Naive thymus-derived CD4-positive, alpha-beta T cell (primary cell): ENCODE results near the gene TEDDM1. TPM values are rescaled to one million over a fixed set of nuclear protein-coding genes. Genes with fewer than 3 reads are reported as not detected.
A peak's percentile ranks its signal among the peaks of the same experiment; 100 is the strongest.
"Not testable (repeated sequence)": the region's sequence is repeated elsewhere in the genome, so short reads cannot be mapped to it uniquely, and the experiment has no call there.

Source experiments
- ATAC-seq: fragments of 150-1000 bp; cut with Tn5 transposase; 2 replicates; pipeline ENCODE4 v1.10.0; 2021; ENCODE audit warnings: mild to moderate bottlenecking, moderate library complexity
- CTCF ChIA-PET: fragments of 350-600 bp; sonication (Branson Sonifier 250); formaldehyde crosslinking; loops from one replicate; lab custom pipeline; 2021; ENCODE audit warnings: antibody characterized with exemption; lab: Charles Lee
- POLR2A ChIA-PET: fragments of 350-600 bp; sonication (Branson Sonifier 250); formaldehyde crosslinking; loops from one replicate; lab custom pipeline; 2021; ENCODE audit warnings: antibody characterized with exemption, inconsistent platforms; lab: Charles Lee
- DNase-seq, 9 donors: peaks; one replicate each; pipeline versions ENCODE4 v3.0.0 to v3.0.0-alpha.2; 2020 to 2022; ENCODE audit warnings: mixed read lengths in 1 of 9
- H3K27ac ChIP-seq: one replicate; pipeline ENCODE4 v1.7.0; 2013; ENCODE audit warnings: mild to moderate bottlenecking, low read depth, low read length, moderate library complexity
- H3K27me3 ChIP-seq, 2 donors: one replicate each; pipeline ENCODE4 v1.7.0; 2013; ENCODE audit warnings: low read length in 2 of 2, mild to moderate bottlenecking in 2 of 2, moderate library complexity in 2 of 2; ENCODE audit not compliant: control insufficient read depth in 2 of 2, insufficient read depth in 2 of 2
- H3K36me3 ChIP-seq, 3 experiments: 1 replicate in 2 of 3; 2 replicates in 1 of 3; pipeline ENCODE4 v1.7.0; 2013; ENCODE audit warnings: low read length in 3 of 3, mild to moderate bottlenecking in 3 of 3, moderate library complexity in 1 of 3; ENCODE audit not compliant: insufficient read depth in 3 of 3, control insufficient read depth in 2 of 3
- H3K4me1 ChIP-seq, 2 donors: one replicate each; pipeline ENCODE4 v1.7.0; 2013; ENCODE audit warnings: low read length in 2 of 2, mild to moderate bottlenecking in 2 of 2, moderate library complexity in 1 of 2; ENCODE audit not compliant: control insufficient read depth in 2 of 2, insufficient read depth in 2 of 2
- H3K4me3 ChIP-seq: 2 replicates; pipeline ENCODE4 v1.7.0; 2013; ENCODE audit warnings: mild to moderate bottlenecking, low read length
- H3K9me3 ChIP-seq, 3 experiments: 1 replicate in 2 of 3; 2 replicates in 1 of 3; pipeline ENCODE4 v1.7.0; 2013; ENCODE audit warnings: low read length in 3 of 3; ENCODE audit not compliant: control insufficient read depth in 2 of 3
- H3K27ac Mint-ChIP-seq, 9 donors: one replicate each; pipeline ENCODE4 v1.8.0; 2020 to 2022; ENCODE audit warnings: mixed read lengths in 9 of 9, mild to moderate bottlenecking in 8 of 9, moderate library complexity in 5 of 9, inconsistent platforms in 2 of 9
- H3K27me3 Mint-ChIP-seq, 5 donors: one replicate each; pipeline ENCODE4 v1.8.0; 2021 to 2022; ENCODE audit warnings: mixed read lengths in 5 of 5, mild to moderate bottlenecking in 1 of 5
- H3K36me3 Mint-ChIP-seq, 5 donors: one replicate each; pipeline ENCODE4 v1.8.0; 2020 to 2022; ENCODE audit warnings: mixed read lengths in 5 of 5, mild to moderate bottlenecking in 3 of 5, inconsistent platforms in 1 of 5
- H3K4me1 Mint-ChIP-seq, 7 donors: one replicate each; pipeline ENCODE4 v1.8.0; 2020 to 2022; ENCODE audit warnings: mixed read lengths in 7 of 7, mild to moderate bottlenecking in 3 of 7, inconsistent platforms in 1 of 7
- H3K4me3 Mint-ChIP-seq, 10 donors: one replicate each; pipeline ENCODE4 v1.8.0; 2020 to 2022; ENCODE audit warnings: mild to moderate bottlenecking in 10 of 10, mixed read lengths in 10 of 10, moderate library complexity in 6 of 10, inconsistent platforms in 2 of 10
- H3K9me3 Mint-ChIP-seq, 11 donors: one replicate each; pipeline ENCODE4 v1.8.0; 2020 to 2022; ENCODE audit warnings: mixed read lengths in 11 of 11, mild to moderate bottlenecking in 4 of 11, inconsistent platforms in 1 of 11, moderate library complexity in 1 of 11
- intact Hi-C, 2 donors: fragments of 100-400 bp; cut with micrococcal nuclease; formaldehyde crosslinking; loops; one replicate each; pipeline ENCODE4 v1.15.1; 2023
- polyA plus RNA-seq, 2 donors: library from polyadenylated mRNA; unstranded; fragments of 300-500 nt; fragmentation: Illumina TruSeq; gene quantifications; one replicate each; pipeline ENCODE4 v1.2.3, GENCODE V29; 2021
- total RNA-seq, 6 experiments: library from RNA in 5 of 6; stranded (reverse) in 5 of 6; gene quantifications; 1 replicate in 5 of 6; 2 replicates in 1 of 6; pipeline ENCODE4 v1.2.3 and lab custom pipeline; 2021 to 2026

The TEDDM1 gene, protein sequence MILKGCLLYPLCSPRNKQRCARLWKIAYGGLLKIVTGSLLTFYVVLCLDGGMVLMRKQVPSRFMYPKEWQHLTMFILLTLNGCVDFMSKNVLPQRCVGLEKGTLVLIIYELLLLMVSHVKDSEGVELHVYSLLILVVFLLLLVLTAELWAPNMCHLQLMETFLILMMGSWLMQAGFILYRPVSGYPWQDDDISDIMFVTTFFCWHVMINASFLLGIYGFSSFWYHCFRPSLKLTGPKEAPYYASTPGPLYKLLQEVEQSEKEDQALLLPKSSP
- not detected for total RNA-seq
- under 1 TPM; 0.07 TPM for polyA plus RNA-seq
- not detected for total RNA-seq (lab: John Stamatoyannopoulos, UW)

DNA sequence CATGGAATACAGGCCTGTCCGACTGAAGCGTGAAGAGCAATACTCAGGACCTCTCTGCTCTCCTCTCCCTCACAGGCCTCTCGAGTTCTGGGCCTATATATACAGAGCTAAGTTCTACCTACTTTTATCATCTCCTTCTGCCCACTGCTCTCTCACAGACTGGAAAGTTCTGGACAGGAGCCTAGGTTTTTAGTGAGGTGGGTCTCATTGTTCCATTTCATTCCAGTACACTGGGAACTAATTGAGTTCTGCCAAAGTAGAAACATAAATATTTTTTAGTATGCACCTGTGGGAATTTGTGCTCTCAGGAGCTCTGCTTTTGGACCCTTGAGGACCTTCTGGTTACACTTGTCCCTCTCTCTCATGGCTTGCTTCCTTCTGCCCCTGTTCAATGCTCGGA, at the start of gene TEDDM1:
TSS of gene TEDDM1 (minus strand) at position 101 of the 400 bp plus-strand sequence. CDS start 182 bp downstream, outside the sequence.
- no peak within 1 kb of the TSS for H3K27ac ChIP-seq
- peaks cover 4 to 6% (median 5%) of the 10 kb centered on the region in 7 donors for H3K4me1 Mint-ChIP-seq
- peaks cover 0 to 41% (median 4%) of the 10 kb centered on the region in 5 donors for H3K27me3 Mint-ChIP-seq
- H3K9me3 ChIP-seq = no peaks in the 10 kb centered on the region
- ChIA-PET CTCF (interaction anchor here (12.0 to 12.1 kb wide), 2 partner anchors 257 to 317 kb away, joined by 202 to 230 read pairs; no protein-coding TSS in a partner anchor), POLR2A (no interaction called here)
- peaks cover 0 to 4% (median 2%) of the 10 kb centered on the region in 11 donors for H3K9me3 Mint-ChIP-seq
- H3K27me3 ChIP-seq = no peaks in the 10 kb centered on the region
- no peak within 1 kb of the TSS for H3K4me3 ChIP-seq
- DNase-seq = no peak
- no peaks in the 10 kb centered on the region for H3K36me3 ChIP-seq
- H3K36me3 Mint-ChIP-seq = peaks cover 0 to 2% (median 0%) of the 10 kb centered on the region in 5 donors
- intact Hi-C loops = no loop called here
- no peak within 1 kb of the TSS for H3K27ac Mint-ChIP-seq
- H3K4me1 ChIP-seq = no peaks in the 10 kb centered on the region
- H3K4me3 Mint-ChIP-seq = no peak within 1 kb of the TSS
- no peak for ATAC-seq

DNA sequence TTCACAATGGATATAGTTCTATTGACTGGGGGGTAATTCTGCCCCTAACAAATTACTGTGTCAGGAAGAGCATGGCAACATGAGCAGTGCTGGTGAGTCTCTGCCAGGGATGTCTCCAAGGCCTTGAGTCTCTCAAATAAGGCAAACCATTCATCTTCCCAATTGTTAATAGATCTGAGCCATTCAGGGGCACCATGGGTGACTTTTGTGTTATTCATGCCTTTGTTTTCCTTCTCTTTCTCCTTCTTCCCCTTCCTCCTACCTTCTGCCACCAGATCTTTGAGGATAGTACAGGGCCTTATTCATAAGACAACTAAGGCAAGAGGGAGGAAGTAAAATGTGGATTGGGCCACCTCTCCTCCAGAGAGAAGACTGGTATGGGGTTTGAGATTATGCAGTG, 49.6 kb upstream of the TEDDM1 start, which contains the start of gene RGSL1:
TSS of gene RGSL1 (plus strand) at position 60 of the 400 bp plus-strand sequence. CDS start at position 80, 20 bp downstream.
- DNase-seq (no peak), ATAC-seq (no peak)
- ChIA-PET CTCF (no interaction called here), POLR2A (no interaction called here)
- Histone ChIP-seq H3K4me3 (no peak within 1 kb of the TSS), H3K36me3 (no peaks in the 10 kb centered on the region), H3K9me3 (no peaks in the 10 kb centered on the region), H3K27ac (no peak within 1 kb of the TSS), H3K4me1 (no peaks in the 10 kb centered on the region), H3K27me3 (no peaks in the 10 kb centered on the region)
- H3K36me3 Mint-ChIP-seq = no peaks in the 10 kb centered on the region
- peaks cover 0 to 8% (median 5%) of the 10 kb centered on the region in 7 donors for H3K4me1 Mint-ChIP-seq
- H3K27me3 Mint-ChIP-seq = peaks cover 0 to 10% (median 9%) of the 10 kb centered on the region in 5 donors
- H3K4me3 Mint-ChIP-seq = no peak within 1 kb of the TSS
- intact Hi-C loops = no loop called here
- H3K27ac Mint-ChIP-seq = no peak within 1 kb of the TSS
- H3K9me3 Mint-ChIP-seq = no peaks in the 10 kb centered on the region

- Mint-ChIP-seq H3K4me1 (peaks cover 0 to 8% (median 5%) of the 10 kb centered on the region in 7 donors), H3K4me3 (no peak overlapping the region), H3K9me3 (peaks cover 0 to 2% (median 0%) of the 10 kb centered on the region in 11 donors), H3K36me3 (no peaks in the 10 kb centered on the region), H3K27ac (no peak overlapping the region), H3K27me3 (peaks cover 0 to 6% (median 0%) of the 10 kb centered on the region in 5 donors)
- ATAC-seq = no peak
- Histone ChIP-seq H3K4me1 (no peaks in the 10 kb centered on the region), H3K4me3 (no peak overlapping the region), H3K9me3 (no peaks in the 10 kb centered on the region), H3K27ac (no peak overlapping the region), H3K27me3 (no peaks in the 10 kb centered on the region), H3K36me3 (no peaks in the 10 kb centered on the region)
- POLR2A ChIA-PET = no interaction called here
- DNase-seq = no peak
- CTCF ChIA-PET = interaction anchor here (0.6 kb wide), 1 partner anchor 1499 kb away, joined by 4 read pairs; no protein-coding TSS in a partner anchor
- intact Hi-C loops = loop anchor here (5.0 kb wide), 1 partner anchor 155 kb away; the partner anchor contains the start of gene RGS16 (in 2 of the 2)
Observed at GRCh38 chr1:182447660-182448059, 47.2 kb upstream of the TEDDM1 start.

DNA sequence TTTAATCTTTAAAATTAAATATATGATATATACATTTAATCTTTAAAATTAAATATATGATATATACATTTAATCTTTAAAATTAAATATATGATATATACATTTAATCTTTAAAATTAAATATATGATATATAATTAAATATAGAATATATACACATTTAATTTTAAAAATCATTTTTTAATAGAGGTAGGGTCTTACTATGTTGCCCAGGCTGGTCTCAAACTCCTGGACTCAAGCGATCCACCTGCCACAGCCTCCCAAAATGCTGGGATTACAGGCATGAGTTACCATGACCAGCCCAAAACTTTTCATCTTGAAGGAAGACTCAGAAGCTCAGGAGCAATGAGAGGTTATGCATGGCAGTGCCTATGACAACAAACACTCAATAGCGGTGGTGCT, 46.7 kb upstream of the TEDDM1 start:
- H3K9me3 ChIP-seq, H3K9me3 Mint-ChIP-seq, ATAC-seq, DNase-seq, POLR2A ChIA-PET, H3K4me3 Mint-ChIP-seq, H3K4me3 ChIP-seq, H3K4me1 Mint-ChIP-seq, H3K27me3 ChIP-seq, H3K4me1 ChIP-seq, H3K36me3 Mint-ChIP-seq, H3K27ac ChIP-seq, H3K27me3 Mint-ChIP-seq, H3K27ac Mint-ChIP-seq, H3K36me3 ChIP-seq: not testable (repeated sequence)
- CTCF ChIA-PET = interaction anchor here (0.5 kb wide), 1 partner anchor 154 kb away, joined by 3 read pairs; no protein-coding TSS in a partner anchor
- intact Hi-C loops = loop anchor here (5.0 kb wide), 1 partner anchor 155 kb away; the partner anchor contains the start of gene RGS16 (in 2 of the 2)

- Mint-ChIP-seq H3K4me3 (no peak overlapping the region), H3K36me3 (no peaks in the 10 kb centered on the region), H3K27me3 (peaks cover 0 to 6% (median 0%) of the 10 kb centered on the region in 5 donors), H3K9me3 (peaks cover 0 to 2% (median 0%) of the 10 kb centered on the region in 11 donors), H3K27ac (no peak overlapping the region), H3K4me1 (peaks cover 0 to 6% (median 5%) of the 10 kb centered on the region in 7 donors)
- no peaks in the 10 kb centered on the region for H3K4me1 ChIP-seq
- peak in 3 of 9 donors; percentile 12 to 21 (median 13) for DNase-seq
- no peak overlapping the region for H3K27ac ChIP-seq
- ChIA-PET POLR2A (no interaction called here), CTCF (no interaction called here)
- H3K36me3 ChIP-seq = no peaks in the 10 kb centered on the region
- no peaks in the 10 kb centered on the region for H3K27me3 ChIP-seq
- peak; percentile 77 for ATAC-seq
- H3K9me3 ChIP-seq = no peaks in the 10 kb centered on the region
- no peak overlapping the region for H3K4me3 ChIP-seq
- intact Hi-C loops = loop anchor here (1.0 to 5.0 kb wide), 4 partner anchors 142 to 361 kb away; partner anchors contain the start of gene RGS16 (in 2 of the 2)
Observed at GRCh38 chr1:182446033-182446669, 45.7 kb upstream of the TEDDM1 start.

GRCh38 chr1:182444497-182444896, 44.0 kb upstream of the TEDDM1 start:
- peaks cover 0 to 6% (median 0%) of the 10 kb centered on the region in 5 donors for H3K27me3 Mint-ChIP-seq
- DNase-seq (no peak), ATAC-seq (no peak)
- H3K27ac Mint-ChIP-seq = peak overlapping the region in 1 of 9 donors; percentile 38
- H3K9me3 Mint-ChIP-seq = peaks cover 0 to 2% (median 0%) of the 10 kb centered on the region in 11 donors
- CTCF ChIA-PET = interaction anchor here (0.6 to 0.7 kb wide), 3 partner anchors 143 to 344 kb away, joined by 3 to 4 read pairs (median 3); no protein-coding TSS in a partner anchor
- Histone ChIP-seq H3K27me3 (no peaks in the 10 kb centered on the region), H3K4me3 (no peak overlapping the region), H3K27ac (no peak overlapping the region), H3K4me1 (no peaks in the 10 kb centered on the region), H3K9me3 (no peaks in the 10 kb centered on the region), H3K36me3 (no peaks in the 10 kb centered on the region)
- peaks cover 0 to 6% (median 5%) of the 10 kb centered on the region in 7 donors for H3K4me1 Mint-ChIP-seq
- H3K4me3 Mint-ChIP-seq = no peak overlapping the region
- intact Hi-C loops = no loop called here
- POLR2A ChIA-PET = no interaction called here
- H3K36me3 Mint-ChIP-seq = peaks cover 0 to 1% (median 0%) of the 10 kb centered on the region in 5 donors
